GM21619 (cell line): ENCODE results near the gene ETHE1.
"Not testable (repeated sequence)": the region's sequence is repeated elsewhere in the genome, so short reads cannot be mapped to it uniquely, and the experiment has no call there.

Experiments
- ATAC-seq: cut with Tn5 transposase; IDR thresholded peaks from one replicate; pipeline ENCODE4 v1.9.1; 2021; ENCODE audit not compliant: unreplicated experiment

ETHE1 gene

GRCh38 chr19:43552616-43553015 is 25.6 kb upstream of the ETHE1 start:
- ATAC-seq: no peak

GRCh38 chr19:43552198-43552450 is 25.1 kb upstream of the ETHE1 start:
- no peak for ATAC-seq

GRCh38 chr19:43551399-43552197 is 24.6 kb upstream of the ETHE1 start:
- no peak for ATAC-seq

GRCh38 chr19:43548706-43549105 is 21.7 kb upstream of the ETHE1 start:
- no peak for ATAC-seq

GRCh38 chr19:43547926-43548325 is 20.9 kb upstream of the ETHE1 start:
- not testable (repeated sequence) for ATAC-seq

GRCh38 chr19:43546581-43546980 is 19.6 kb upstream of the ETHE1 start:
- no peak for ATAC-seq

- no peak for ATAC-seq
Measured at GRCh38 chr19:43545981-43546380, 19.0 kb upstream of the ETHE1 start.

GRCh38 chr19:43545276-43545675 is 18.3 kb upstream of the ETHE1 start:
- ATAC-seq: no peak

- no peak for ATAC-seq
Measured at GRCh38 chr19:43544077-43544476, 17.1 kb upstream of the ETHE1 start.

GRCh38 chr19:43541920-43542650 is 15.1 kb upstream of the ETHE1 start:
- ATAC-seq: no peak

- no peak for ATAC-seq
Measured at GRCh38 chr19:43540381-43540780, 13.4 kb upstream of the ETHE1 start.

GRCh38 chr19:43538922-43539321 is 11.9 kb upstream of the ETHE1 start:
- ATAC-seq: no peak

GRCh38 chr19:43534816-43535761 is 8.1 kb upstream of the ETHE1 start:
- ATAC-seq: no peak

GRCh38 chr19:43534305-43534815 is 7.4 kb upstream of the ETHE1 start:
- ATAC-seq: no peak

- ATAC-seq: peak; percentile 55
Measured at GRCh38 chr19:43533546-43534304, 6.7 kb upstream of the ETHE1 start.

- peak; percentile 59 for ATAC-seq
Measured at GRCh38 chr19:43532962-43533545, 6.1 kb upstream of the ETHE1 start, which contains the start of gene ZNF575. Gene ZNF575 (plus strand): TSS chr19:43533188. CDS start chr19:43534423, 1,235 bp downstream.

GRCh38 chr19:43532571-43532961 is 5.6 kb upstream of the ETHE1 start:
- peak; percentile 11 for ATAC-seq

GRCh38 chr19:43527860-43528622 is 1.0 kb upstream of the ETHE1 start:
- ATAC-seq: no peak
